SH-SY5Y (cell line): ENCODE results near the gene CDK4.

Experiments
- GATA2 ChIP-seq: IDR thresholded peaks from 2 replicates; pipeline ENCODE4 v1.6.1; 2011; ENCODE audit warnings: mild to moderate bottlenecking, low read depth, low read length
- GATA3 ChIP-seq: IDR thresholded peaks from 2 replicates; pipeline ENCODE4 v1.6.1; 2011; ENCODE audit warnings: low read depth, mild to moderate bottlenecking, low read length, moderate library complexity

GRCh38 chr12:57740656-57741412, 11.3 kb downstream of the CDK4 start:
- no peak for TF ChIP-seq GATA3
- TF ChIP-seq GATA2, result no peak
